Epithelial cell of proximal tubule (primary cell): Measurements from ENCODE around the gene ING1. TPM values are rescaled to one million over a fixed set of nuclear protein-coding genes. Genes with fewer than 3 reads are reported as not detected.
"Not testable (repeated sequence)": the region's sequence is repeated elsewhere in the genome, so short reads cannot be mapped to it uniquely, and the experiment has no call there.

ENCODE experiments used
- DNase-seq: peaks from one replicate; pipeline ENCODE4 v3.0.0-alpha.2; 2011; ENCODE audit warnings: low read depth
- H3K4me3 ChIP-seq: 2 replicates; pipeline ENCODE4 v1.5.1; 2011; ENCODE audit warnings: low read depth, mild to moderate bottlenecking, low read length
- CTCF ChIP-seq: conservative IDR thresholded peaks from 2 replicates; pipeline ENCODE4 v1.5.1; 2012; ENCODE audit warnings: low read depth, mild to moderate bottlenecking, low read length
- total RNA-seq: library from RNA; depleted of rRNA; stranded (reverse); fragments of >200 nt; gene quantifications from 2 replicates; pipeline ENCODE4 v1.2.3, GENCODE V29; 2015

ING1 gene
- total RNA-seq, result 14.1 and 18.7 TPM in 2 replicates

GRCh38 chr13:110713642-110713952, at the start of gene ING1:
Gene ING1 (plus strand): TSS chr13:110713700. CDS start chr13:110714150, 450 bp downstream.
- DNase-seq, result no peak
- TF ChIP-seq CTCF, result no peak

GRCh38 chr13:110664041-110664440, 49.5 kb upstream of the ING1 start:
- no peak for TF ChIP-seq CTCF
- no peak overlapping the region for H3K4me3 ChIP-seq
- DNase-seq, result no peak

More at GRCh38 chr13:110713642-110713952, at the start of gene ING1:
- peak within 1 kb of the TSS; percentile 85 for H3K4me3 ChIP-seq

- no peak for TF ChIP-seq CTCF
- DNase-seq, result no peak
- no peak overlapping the region for H3K4me3 ChIP-seq
These were observed 48.8 kb upstream of the ING1 start for GRCh38 chr13:110664673-110665072.

- TF ChIP-seq CTCF, result no peak
- no peak overlapping the region for H3K4me3 ChIP-seq
- DNase-seq, result no peak
These were observed 47.8 kb upstream of the ING1 start for GRCh38 chr13:110665491-110666254.

- no peak for DNase-seq
- TF ChIP-seq CTCF, result no peak
These were observed 47.3 kb upstream of the ING1 start for GRCh38 chr13:110666255-110666533.

GRCh38 chr13:110669036-110669435, 44.5 kb upstream of the ING1 start:
- DNase-seq, result no peak
- no peak overlapping the region for H3K4me3 ChIP-seq
- TF ChIP-seq CTCF, result no peak

More at GRCh38 chr13:110666255-110666533, 47.3 kb upstream of the ING1 start:
- H3K4me3 ChIP-seq, result no peak overlapping the region

- not testable (repeated sequence) for DNase-seq, H3K4me3 ChIP-seq
These were observed 43.7 kb upstream of the ING1 start for GRCh38 chr13:110669814-110670213.
